ENCODE measurements around the gene ANKRD28.

ANKRD28 gene

DNA sequence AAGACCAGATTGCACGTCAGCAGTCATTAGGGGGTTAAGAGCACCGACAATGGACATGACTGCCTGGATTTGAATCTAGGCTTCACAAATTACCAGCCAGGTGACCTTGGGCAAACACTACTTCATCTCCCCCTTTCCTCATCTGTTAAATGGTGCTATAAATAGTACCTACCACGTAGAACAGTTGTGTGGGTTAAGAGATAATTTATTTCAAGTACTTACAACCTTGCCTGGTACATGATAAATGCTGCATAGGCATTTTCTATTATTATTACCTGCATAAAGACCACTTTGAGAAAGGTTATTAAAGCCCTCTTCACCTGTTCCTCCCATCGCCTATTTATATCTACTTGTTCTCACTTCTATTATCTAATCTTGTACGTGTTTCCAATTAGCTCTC, 131.5 kb downstream of the ANKRD28 start:
- no peak for DNase-seq

DNA sequence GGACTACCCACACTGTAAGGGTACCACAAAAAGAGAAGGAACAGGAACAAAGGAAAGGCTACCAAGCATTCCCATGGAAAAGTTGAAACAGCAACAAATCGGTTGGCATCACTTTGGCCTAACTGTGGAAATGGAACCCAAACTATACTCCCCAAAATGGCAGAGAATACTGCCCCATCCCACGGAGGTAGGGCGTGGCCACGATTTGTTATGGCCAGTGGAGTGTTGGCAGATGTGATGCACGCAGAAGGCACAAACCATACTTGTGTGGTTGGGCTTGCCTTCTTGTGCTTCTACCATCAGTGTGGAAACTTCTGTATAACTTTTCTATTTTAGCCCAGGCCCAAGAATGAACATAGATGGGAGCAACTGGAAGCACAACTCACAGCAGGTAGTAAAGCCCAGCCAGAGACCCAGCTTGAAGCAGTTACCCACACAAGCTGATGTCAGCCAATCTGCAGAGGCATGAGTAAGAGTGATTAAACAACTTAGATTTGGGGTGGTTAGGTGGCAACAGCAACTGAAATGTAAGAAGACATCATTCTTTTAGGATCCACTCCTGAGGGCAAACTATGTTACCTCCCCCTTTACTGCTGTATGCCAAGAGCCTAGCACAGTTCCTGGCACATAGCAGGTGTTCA, 132.1 kb downstream of the ANKRD28 start:
- no peak for DNase-seq

- DNase-seq, result no peak
These were observed 133.6 kb downstream of the ANKRD28 start for GRCh38 chr3:15664144-15664543.

GRCh38 chr3:15660055-15660935, 137.5 kb downstream of the ANKRD28 start:
- DNase-seq, result no peak

DNA sequence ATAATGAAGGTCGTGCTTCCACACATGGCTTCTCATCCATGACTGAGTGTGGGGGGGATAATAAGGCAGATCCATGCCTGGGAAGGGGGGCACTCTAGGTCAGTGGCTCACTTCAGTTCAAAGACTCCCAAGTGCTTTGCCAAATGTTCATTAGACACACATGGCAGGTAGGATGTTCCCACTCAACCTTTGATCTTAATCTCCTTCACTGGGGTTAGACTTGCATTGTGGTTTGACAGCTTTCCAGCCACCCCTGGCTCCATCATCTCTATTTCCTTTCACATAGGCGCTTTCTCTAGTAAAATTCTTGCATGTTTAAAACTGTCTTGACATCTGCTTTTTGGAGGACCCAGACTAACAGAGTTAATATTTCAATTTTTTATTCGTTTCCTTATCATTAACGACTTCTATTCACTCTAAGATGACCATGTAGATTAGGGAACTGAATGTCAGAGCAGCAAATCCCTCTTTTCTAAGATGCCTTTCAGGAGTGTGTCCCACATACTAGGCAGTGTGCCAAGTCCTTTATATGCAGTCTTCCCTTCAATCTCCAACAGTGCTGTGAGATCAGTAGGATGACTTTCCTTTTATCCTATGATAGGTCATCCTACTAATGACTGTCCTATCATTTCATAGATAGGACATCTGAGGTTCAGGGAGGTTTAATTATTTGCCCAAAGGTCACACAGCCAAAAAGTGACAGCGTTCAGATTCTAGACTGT, 138.4 kb downstream of the ANKRD28 start:
- DNase-seq, result no peak

GRCh38 chr3:15657016-15657415, 140.8 kb downstream of the ANKRD28 start:
- DNase-seq, result no peak

GRCh38 chr3:15656342-15656741, 141.4 kb downstream of the ANKRD28 start:
- DNase-seq, result no peak

DNA sequence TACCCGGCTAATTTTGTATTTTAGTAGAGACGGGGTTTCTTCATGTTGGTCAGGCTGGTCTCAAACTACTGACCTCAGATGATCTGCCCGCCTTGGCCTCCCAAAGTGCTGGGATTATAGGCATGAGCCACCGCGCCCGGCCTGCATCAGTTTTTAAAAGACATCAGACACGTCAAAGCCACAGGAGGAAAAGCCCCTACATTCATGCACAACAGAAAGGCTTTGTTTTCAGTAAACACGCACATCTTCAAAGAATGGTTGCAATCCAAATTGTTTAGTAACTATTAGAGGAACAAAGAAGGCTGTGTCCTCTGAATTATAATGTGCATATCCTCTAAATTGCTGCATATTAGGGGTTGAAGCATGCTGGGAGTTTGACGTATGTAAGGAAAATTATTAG, 142.9 kb downstream of the ANKRD28 start:
- DNase-seq, result peak in 33 of 56 donors; percentile 14 to 69 (median 43)

- no peak for DNase-seq
These were observed 143.7 kb downstream of the ANKRD28 start for GRCh38 chr3:15654127-15654526.

DNA sequence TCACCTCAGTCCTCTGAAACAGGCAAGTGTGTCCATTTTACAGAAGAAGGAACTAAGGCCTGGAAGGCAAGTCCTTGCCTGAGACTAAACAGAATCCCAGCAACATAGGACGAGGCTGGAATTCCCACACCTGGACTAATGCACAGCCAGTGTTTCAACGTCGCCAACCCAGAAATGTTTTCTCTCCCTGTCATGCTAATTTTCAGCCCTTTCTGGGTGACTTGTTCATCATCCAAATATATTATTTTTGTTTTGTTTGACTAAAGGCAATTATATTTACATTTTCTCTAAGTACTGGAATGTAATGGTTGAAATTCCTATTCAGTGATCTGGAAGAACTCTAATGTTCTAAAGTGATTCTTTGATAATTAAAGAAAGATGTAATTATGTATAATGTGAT, 144.5 kb downstream of the ANKRD28 start:
- no peak for DNase-seq

DNA sequence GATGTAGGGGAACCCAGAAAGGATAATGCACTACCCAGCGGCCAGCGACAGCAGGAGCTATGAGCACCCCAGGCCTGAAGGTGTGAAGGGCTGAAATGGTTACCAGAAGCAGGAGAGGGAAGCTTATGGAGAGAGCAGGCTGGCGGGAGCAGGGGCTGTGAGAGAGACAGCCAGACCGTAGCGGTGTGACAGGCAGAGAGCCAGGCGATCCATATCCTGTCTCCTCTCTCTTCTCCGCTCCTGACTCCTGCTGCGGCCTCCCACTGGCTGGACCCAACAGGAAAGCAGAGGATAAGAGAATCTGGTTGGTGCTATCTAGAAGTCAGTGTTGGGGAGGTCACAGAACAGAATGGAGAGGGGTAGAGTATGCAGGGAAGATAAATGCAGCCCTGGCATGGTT, 146.4 kb downstream of the ANKRD28 start:
- no peak for DNase-seq

DNA sequence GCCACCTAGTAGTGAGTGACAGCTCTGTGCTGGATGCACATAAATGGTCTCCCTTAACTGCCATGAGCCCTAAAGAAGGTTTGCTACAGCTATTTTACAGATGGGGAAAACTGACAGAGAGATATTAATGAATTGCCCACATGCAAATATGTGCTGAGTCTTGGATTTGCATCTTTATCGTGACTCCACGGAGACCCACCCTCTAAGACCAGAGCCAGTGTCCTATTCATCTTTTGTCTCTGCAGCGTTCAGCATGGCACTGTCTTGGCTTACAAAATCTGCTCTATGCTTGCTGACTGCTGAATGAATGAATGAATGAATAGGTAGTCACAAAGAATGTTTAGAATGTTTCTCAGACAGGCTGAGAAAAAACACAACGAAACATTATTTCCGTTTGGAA, 147.9 kb downstream of the ANKRD28 start:
- DNase-seq, result no peak

GRCh38 chr3:15649341-15649740, 148.4 kb downstream of the ANKRD28 start:
- no peak for DNase-seq

GRCh38 chr3:15647611-15648167, 150.1 kb downstream of the ANKRD28 start:
- DNase-seq, result no peak

DNA sequence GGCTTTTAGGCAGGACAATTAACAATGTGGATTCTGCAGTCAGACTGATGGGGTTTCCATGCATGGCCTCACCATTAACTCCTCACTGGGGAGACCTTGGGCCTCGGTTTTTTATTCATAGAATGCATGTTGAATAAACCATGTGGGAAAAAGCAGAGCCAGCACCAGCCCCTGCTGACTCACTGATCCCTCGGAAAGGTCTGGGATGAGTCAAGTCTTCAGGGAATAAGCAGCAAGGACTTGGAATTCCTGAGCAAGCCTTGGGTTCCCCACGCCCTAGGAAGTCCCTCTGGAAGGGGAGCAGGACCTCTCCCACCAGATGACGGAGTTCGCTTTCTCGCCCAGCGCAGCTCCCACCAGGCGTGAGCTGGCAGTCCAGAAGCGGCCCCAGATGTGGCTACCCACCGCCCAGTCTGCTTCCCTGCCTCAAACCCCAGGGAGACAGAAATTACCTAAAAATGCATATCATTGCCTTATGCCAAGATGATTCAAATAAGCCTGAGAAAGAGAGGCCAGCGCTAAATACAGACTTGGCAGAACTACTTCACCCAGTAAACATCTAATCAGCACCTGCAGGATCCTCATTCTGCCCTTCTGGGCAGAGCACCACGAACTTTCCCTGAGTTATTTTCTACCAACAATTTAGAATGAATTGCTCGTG, 150.8 kb downstream of the ANKRD28 start:
- DNase-seq, result peak in 2 of 56 donors; percentile 21 to 40

- DNase-seq, result peak in 15 of 56 donors; percentile 13 to 67 (median 32)
These were observed 151.9 kb downstream of the ANKRD28 start for GRCh38 chr3:15645740-15646501.

- DNase-seq, result no peak
These were observed 152.5 kb downstream of the ANKRD28 start for GRCh38 chr3:15645246-15645645.

DNA sequence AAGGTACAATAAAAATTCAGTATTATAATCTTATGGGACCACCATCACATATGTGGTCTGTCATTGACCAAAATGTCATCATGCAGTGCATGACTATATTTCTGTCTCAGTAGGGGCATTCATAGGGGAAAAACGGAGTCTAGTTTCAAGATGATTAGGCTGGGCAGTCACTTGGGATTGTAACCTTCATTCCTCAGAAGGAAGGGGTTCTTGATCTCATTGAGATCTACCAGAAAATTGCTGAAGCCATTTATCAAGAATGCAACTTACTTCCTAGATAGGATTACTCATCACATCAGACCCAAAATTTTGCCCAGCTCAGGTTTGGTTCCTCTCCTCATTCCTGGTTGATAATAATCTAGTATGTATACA, 158.9 kb downstream of the ANKRD28 start:
- DNase-seq, result no peak

GRCh38 chr3:15638193-15638890, 159.4 kb downstream of the ANKRD28 start:
- DNase-seq, result no peak
